ENCODE data around the gene NTRK2.

Gene NTRK2

DNA sequence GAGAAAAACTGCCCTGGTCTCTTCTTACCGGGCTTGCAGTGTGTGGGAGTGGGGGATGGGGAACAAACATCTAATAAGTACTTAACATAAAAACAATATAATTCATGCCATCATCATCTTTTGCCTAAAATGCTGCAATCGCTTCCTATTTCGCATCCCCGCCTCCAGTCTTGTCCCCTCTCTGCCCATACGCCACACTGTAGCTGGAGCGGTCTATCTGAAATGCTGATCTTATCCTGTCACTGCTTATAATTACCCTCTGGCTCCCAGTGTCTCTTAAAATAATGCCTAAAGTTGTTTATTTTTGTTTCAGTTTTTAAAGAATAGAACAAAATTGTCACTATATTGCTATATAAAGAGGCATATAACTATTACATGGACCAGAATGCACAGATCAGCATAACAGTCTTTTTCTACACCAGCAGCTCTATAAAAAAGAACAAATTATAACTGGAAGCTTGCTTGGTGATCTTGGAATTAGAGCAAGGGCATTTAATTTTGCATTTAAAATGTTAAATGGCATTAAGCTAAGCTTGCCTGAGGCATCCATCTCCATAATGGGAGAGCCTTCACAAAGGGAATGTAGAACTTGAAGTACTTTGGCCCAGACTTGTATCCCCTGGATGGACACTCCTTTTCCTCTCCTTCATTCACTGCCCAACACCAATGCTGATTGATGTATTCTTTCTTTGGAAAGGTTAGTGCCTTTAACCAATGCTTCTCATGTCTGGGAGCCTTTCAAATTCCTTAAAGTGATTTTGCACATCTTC, 12.2 kb downstream of the NTRK2 start:
- no peaks in the 10 kb centered on the region for H3K27me3 ChIP-seq (ENCODE audit: control insufficient read depth in 1 of 2, insufficient read depth in 2 of 2, low read length in 2 of 2)
- no peak overlapping the region for H3K4me3 ChIP-seq (ENCODE audit: low read length in 2 of 2)
- no peaks in the 10 kb centered on the region for H3K4me1 ChIP-seq (ENCODE audit: control insufficient read depth, insufficient read depth, low read length)

DNA sequence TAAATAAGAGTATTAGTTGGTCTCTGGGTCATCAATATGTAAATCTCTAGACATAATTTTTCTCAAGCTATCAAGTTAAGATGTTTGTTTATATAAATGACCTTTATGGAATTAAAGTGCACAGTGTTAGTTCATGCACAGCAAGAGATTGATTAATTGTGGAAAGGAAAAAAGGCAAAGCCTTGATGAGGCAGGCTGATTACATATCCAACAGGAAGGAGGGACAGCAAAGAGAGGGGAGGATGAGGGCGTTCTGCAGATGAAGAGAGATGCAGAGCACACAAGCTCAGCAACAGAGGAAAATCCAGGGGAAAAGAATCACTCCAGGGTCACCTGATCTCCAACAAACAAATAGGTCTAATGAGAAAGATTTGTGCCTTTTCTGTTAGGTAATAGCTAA, 16.5 kb downstream of the NTRK2 start:
- no peak overlapping the region for H3K27ac ChIP-seq (ENCODE audit: low read length)
- H3K27me3 ChIP-seq (ENCODE audit: control insufficient read depth in 1 of 2, insufficient read depth in 2 of 2, low read length in 2 of 2) = no peaks in the 10 kb centered on the region
- H3K9ac ChIP-seq (ENCODE audit: low read length in 2 of 2) = no peak overlapping the region
- no peaks in the 10 kb centered on the region for H3K4me1 ChIP-seq (ENCODE audit: control insufficient read depth, insufficient read depth, low read length)
- H3K36me3 ChIP-seq (ENCODE audit: control insufficient read depth in 2 of 2, insufficient read depth in 2 of 2, low read length in 2 of 2) = no peaks in the 10 kb centered on the region
- no peaks in the 10 kb centered on the region for H3K9me3 ChIP-seq (ENCODE audit: control insufficient read depth in 2 of 2, low read length in 2 of 2)
- no peak overlapping the region for H3K4me3 ChIP-seq (ENCODE audit: low read length in 2 of 2)

More for the DNA sequence above, 12.2 kb downstream of the NTRK2 start:
- H3K9me3 ChIP-seq (ENCODE audit: control insufficient read depth in 2 of 2, low read length in 2 of 2) = no peaks in the 10 kb centered on the region
- H3K27ac ChIP-seq (ENCODE audit: low read length) = no peak overlapping the region
- H3K9ac ChIP-seq (ENCODE audit: low read length in 2 of 2) = no peak overlapping the region
- H3K36me3 ChIP-seq (ENCODE audit: control insufficient read depth in 2 of 2, insufficient read depth in 2 of 2, low read length in 2 of 2) = no peaks in the 10 kb centered on the region

DNA sequence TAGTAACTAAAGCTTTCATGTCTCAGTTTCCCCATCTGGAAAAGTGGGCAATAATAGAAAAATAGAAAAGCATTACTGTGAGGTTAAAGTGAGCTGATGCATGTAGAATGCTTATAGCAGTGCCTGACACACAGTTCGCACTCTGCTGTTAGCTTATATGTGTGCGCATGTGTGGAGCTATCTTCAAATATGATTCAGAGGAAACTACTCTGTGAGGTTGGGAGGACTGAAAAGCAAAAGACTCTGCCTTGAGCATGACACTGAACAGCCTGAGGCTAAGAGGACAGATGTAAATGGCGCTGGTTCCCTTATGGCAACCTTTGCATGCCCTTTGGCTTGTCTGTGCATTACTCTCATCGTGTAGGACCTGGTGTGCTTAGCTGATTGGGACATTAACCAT, 19.4 kb downstream of the NTRK2 start:
- no peaks in the 10 kb centered on the region for H3K36me3 ChIP-seq (ENCODE audit: control insufficient read depth in 2 of 2, insufficient read depth in 2 of 2, low read length in 2 of 2)
- H3K4me3 ChIP-seq (ENCODE audit: low read length in 2 of 2) = no peak overlapping the region
- no peaks in the 10 kb centered on the region for H3K9me3 ChIP-seq (ENCODE audit: control insufficient read depth in 2 of 2, low read length in 2 of 2)
- no peaks in the 10 kb centered on the region for H3K27me3 ChIP-seq (ENCODE audit: control insufficient read depth in 1 of 2, insufficient read depth in 2 of 2, low read length in 2 of 2)
- peaks cover 4% of the 10 kb centered on the region for H3K4me1 ChIP-seq (ENCODE audit: control insufficient read depth, insufficient read depth, low read length)
- no peak overlapping the region for H3K27ac ChIP-seq (ENCODE audit: low read length)
- no peak overlapping the region for H3K9ac ChIP-seq (ENCODE audit: low read length in 2 of 2)

DNA sequence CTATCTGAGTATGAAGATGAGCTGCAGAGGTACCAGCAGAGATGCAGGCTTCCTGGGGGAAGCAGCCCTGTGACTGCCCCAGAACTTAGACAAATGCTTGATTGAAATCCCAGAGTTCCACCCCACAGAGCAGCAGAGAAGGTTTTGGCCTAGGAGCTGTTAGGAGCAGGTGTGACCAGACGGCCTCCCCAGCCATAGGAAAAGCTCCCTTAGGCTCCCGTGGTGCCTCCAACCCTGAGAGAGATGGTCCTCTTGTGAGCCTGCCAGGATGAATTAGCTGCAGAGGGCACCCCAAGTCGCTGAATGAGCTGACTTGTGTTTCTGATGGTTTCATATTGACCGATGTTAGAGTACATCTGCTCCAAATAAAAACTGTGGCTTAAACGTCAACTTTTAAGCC, 22.1 kb downstream of the NTRK2 start:
- H3K4me1 ChIP-seq (ENCODE audit: control insufficient read depth, insufficient read depth, low read length) = peaks cover 4% of the 10 kb centered on the region
- no peaks in the 10 kb centered on the region for H3K27me3 ChIP-seq (ENCODE audit: control insufficient read depth in 1 of 2, insufficient read depth in 2 of 2, low read length in 2 of 2)
- H3K4me3 ChIP-seq (ENCODE audit: low read length in 2 of 2) = no peak overlapping the region
- no peak overlapping the region for H3K27ac ChIP-seq (ENCODE audit: low read length)
- no peak overlapping the region for H3K9ac ChIP-seq (ENCODE audit: low read length in 2 of 2)
- no peaks in the 10 kb centered on the region for H3K9me3 ChIP-seq (ENCODE audit: control insufficient read depth in 2 of 2, low read length in 2 of 2)
- H3K36me3 ChIP-seq (ENCODE audit: control insufficient read depth in 2 of 2, insufficient read depth in 2 of 2, low read length in 2 of 2) = no peaks in the 10 kb centered on the region

DNA sequence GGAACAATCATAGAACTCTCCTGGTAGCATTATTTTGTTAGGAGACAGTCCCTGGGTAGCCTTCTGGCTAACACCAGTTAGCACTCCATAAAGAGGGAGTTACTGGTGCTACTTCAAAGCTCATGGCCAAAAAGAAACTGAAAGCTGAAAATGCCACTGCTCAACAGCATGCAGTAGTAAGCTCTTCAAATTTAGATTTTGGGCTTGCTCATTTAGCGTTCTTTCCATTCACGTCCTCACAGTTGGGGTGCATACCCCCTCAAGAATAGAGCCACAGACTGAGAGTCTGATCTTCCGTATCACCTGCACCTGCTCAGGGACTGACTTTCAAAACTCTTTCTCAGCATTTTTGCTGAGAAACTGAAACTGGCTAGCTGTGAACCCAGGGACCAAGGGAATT, 24.7 kb downstream of the NTRK2 start:
- peak overlapping the region in 1 of 2 donors; percentile 30 for H3K4me3 ChIP-seq (ENCODE audit: low read length in 2 of 2)
- H3K27me3 ChIP-seq (ENCODE audit: control insufficient read depth in 1 of 2, insufficient read depth in 2 of 2, low read length in 2 of 2) = no peaks in the 10 kb centered on the region
- no peaks in the 10 kb centered on the region for H3K36me3 ChIP-seq (ENCODE audit: control insufficient read depth in 2 of 2, insufficient read depth in 2 of 2, low read length in 2 of 2)
- H3K9ac ChIP-seq (ENCODE audit: low read length in 2 of 2) = no peak overlapping the region
- H3K9me3 ChIP-seq (ENCODE audit: control insufficient read depth in 2 of 2, low read length in 2 of 2) = no peaks in the 10 kb centered on the region
- H3K27ac ChIP-seq (ENCODE audit: low read length) = no peak overlapping the region
- H3K4me1 ChIP-seq (ENCODE audit: control insufficient read depth, insufficient read depth, low read length) = peaks cover 4% of the 10 kb centered on the region

DNA sequence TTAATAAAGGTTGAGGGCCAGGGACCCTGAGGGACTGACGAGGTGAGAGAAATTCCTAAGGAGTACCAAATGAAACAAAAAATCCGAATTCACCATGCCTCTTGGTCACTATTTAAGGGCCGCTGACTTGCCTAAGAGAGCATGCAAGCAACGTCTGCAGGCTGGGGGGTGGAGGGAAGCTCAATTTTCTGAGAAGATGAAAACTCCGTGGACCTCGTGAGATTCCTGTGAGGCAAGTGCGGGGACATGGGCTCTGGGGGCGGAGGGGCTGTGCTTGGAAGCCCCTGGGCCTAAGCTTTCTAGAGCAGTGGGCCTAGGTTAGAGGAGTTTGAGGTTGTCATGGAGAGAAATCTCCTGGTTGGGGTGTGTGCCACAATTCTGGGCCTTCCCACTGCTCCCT, 27.5 kb downstream of the NTRK2 start:
- Histone ChIP-seq H3K4me1 (ENCODE audit: control insufficient read depth, insufficient read depth, low read length) (no peaks in the 10 kb centered on the region), H3K36me3 (ENCODE audit: control insufficient read depth in 2 of 2, insufficient read depth in 2 of 2, low read length in 2 of 2) (no peaks in the 10 kb centered on the region), H3K27ac (ENCODE audit: low read length) (no peak overlapping the region), H3K9me3 (ENCODE audit: control insufficient read depth in 2 of 2, low read length in 2 of 2) (no peaks in the 10 kb centered on the region), H3K4me3 (ENCODE audit: low read length in 2 of 2) (no peak overlapping the region), H3K9ac (ENCODE audit: low read length in 2 of 2) (no peak overlapping the region), H3K27me3 (ENCODE audit: control insufficient read depth in 1 of 2, insufficient read depth in 2 of 2, low read length in 2 of 2) (no peaks in the 10 kb centered on the region)

DNA sequence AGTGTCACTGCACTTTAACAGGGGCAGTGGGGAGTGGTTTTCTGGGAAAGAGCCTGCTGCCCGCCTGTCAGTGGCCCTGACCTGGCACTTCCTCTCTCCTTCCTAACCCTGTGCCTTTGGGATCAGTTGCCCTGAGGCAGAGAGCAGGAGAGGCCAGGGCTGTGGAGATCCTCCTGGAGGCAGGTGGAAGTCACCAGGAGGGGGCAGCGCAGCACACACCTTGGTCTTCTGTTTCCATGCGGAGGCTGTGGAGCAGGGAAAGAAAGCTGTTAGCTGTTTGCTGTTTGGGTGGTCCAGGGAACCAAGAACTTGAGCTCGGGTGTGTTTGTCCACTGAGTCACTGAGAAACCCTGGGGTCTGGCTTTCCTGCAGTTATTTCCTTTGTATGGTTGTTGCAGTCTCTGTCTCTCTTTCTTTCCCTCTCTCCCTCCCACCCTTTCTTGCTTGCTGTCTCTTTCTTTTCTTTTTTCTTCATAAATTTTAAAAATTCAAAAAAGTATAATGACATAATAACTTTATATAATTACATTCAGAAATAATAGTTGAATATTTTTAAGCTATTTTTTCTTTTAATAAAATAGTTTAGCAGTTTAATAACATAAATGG, 28.1 kb downstream of the NTRK2 start:
- Histone ChIP-seq H3K9me3 (ENCODE audit: control insufficient read depth in 2 of 2, low read length in 2 of 2) (no peaks in the 10 kb centered on the region), H3K4me3 (ENCODE audit: low read length in 2 of 2) (no peak overlapping the region), H3K4me1 (ENCODE audit: control insufficient read depth, insufficient read depth, low read length) (no peaks in the 10 kb centered on the region), H3K27ac (ENCODE audit: low read length) (no peak overlapping the region), H3K9ac (ENCODE audit: low read length in 2 of 2) (no peak overlapping the region), H3K36me3 (ENCODE audit: control insufficient read depth in 2 of 2, insufficient read depth in 2 of 2, low read length in 2 of 2) (no peaks in the 10 kb centered on the region), H3K27me3 (ENCODE audit: control insufficient read depth in 1 of 2, insufficient read depth in 2 of 2, low read length in 2 of 2) (no peaks in the 10 kb centered on the region)

DNA sequence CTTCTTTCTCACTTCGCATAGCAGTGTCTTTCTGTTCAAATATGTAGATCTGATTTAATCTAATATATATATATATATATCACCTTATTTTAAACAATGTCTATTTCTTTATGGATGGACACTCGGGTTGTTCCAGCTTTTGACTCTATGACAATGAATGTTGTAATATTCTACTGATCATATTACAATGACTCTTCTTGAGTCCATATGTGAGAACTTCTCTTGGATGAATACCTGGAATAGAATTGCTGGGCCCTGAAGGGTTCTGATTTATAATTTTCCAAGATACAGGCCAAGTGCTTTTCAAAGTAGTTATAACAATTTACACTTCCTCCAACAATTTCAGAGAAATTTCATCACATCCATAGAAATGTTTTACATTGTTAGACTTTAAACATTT, 28.8 kb downstream of the NTRK2 start:
- no peaks in the 10 kb centered on the region for H3K36me3 ChIP-seq (ENCODE audit: control insufficient read depth in 2 of 2, insufficient read depth in 2 of 2, low read length in 2 of 2)
- no peak overlapping the region for H3K9ac ChIP-seq (ENCODE audit: low read length in 2 of 2)
- H3K4me1 ChIP-seq (ENCODE audit: control insufficient read depth, insufficient read depth, low read length) = no peaks in the 10 kb centered on the region
- H3K27me3 ChIP-seq (ENCODE audit: control insufficient read depth in 1 of 2, insufficient read depth in 2 of 2, low read length in 2 of 2) = no peaks in the 10 kb centered on the region
- H3K4me3 ChIP-seq (ENCODE audit: low read length in 2 of 2) = no peak overlapping the region
- H3K9me3 ChIP-seq (ENCODE audit: control insufficient read depth in 2 of 2, low read length in 2 of 2) = no peaks in the 10 kb centered on the region
- no peak overlapping the region for H3K27ac ChIP-seq (ENCODE audit: low read length)

DNA sequence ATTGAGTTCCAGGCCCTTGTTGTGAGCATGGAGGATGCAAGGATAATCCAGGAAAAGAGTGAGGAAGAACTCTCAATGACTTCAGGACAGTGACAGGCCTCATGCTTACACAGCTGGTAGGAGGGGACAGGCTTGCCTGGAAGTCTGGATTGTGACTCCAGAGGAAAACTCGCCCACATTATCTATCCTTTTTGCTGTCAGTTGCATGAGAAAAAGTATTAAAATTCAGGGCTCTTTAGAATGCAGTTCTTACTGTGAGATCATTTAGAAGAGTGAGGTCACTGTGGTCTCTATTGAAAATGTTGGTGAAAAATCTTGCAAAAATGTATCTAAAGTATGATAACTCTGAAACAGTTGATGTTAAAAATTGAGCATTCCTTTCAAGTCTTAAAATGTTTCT, 30.5 kb downstream of the NTRK2 start:
- Histone ChIP-seq H3K9ac (ENCODE audit: low read length in 2 of 2) (no peak overlapping the region), H3K27me3 (ENCODE audit: control insufficient read depth in 1 of 2, insufficient read depth in 2 of 2, low read length in 2 of 2) (no peaks in the 10 kb centered on the region), H3K9me3 (ENCODE audit: control insufficient read depth in 2 of 2, low read length in 2 of 2) (no peaks in the 10 kb centered on the region), H3K4me3 (ENCODE audit: low read length in 2 of 2) (no peak overlapping the region), H3K27ac (ENCODE audit: low read length) (no peak overlapping the region), H3K36me3 (ENCODE audit: control insufficient read depth in 2 of 2, insufficient read depth in 2 of 2, low read length in 2 of 2) (no peaks in the 10 kb centered on the region), H3K4me1 (ENCODE audit: control insufficient read depth, insufficient read depth, low read length) (no peaks in the 10 kb centered on the region)

DNA sequence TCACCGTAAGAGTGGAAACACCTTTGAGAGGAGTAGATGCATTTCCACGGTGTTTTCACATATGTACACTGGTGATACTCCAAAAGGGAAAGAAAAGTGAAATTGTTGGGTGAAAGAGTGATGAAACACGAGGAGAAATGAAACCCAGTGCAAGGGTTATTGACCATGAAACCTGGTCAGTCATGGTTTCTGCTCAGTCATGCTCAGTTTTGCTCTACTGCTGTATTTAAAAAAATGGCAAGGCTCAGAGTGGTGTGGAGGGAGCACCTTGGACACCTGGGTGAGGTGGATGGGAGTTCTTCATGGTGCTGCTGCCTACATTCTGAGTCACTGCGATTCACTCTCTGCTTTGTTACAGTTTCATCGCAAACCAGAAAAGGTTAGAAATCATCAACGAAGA, 32.3 kb downstream of the NTRK2 start:
- no peak overlapping the region for H3K27ac ChIP-seq (ENCODE audit: low read length)
- no peaks in the 10 kb centered on the region for H3K36me3 ChIP-seq (ENCODE audit: control insufficient read depth in 2 of 2, insufficient read depth in 2 of 2, low read length in 2 of 2)
- no peak overlapping the region for H3K9ac ChIP-seq (ENCODE audit: low read length in 2 of 2)
- H3K4me1 ChIP-seq (ENCODE audit: control insufficient read depth, insufficient read depth, low read length) = no peaks in the 10 kb centered on the region
- H3K4me3 ChIP-seq (ENCODE audit: low read length in 2 of 2) = no peak overlapping the region
- no peaks in the 10 kb centered on the region for H3K9me3 ChIP-seq (ENCODE audit: control insufficient read depth in 2 of 2, low read length in 2 of 2)
- H3K27me3 ChIP-seq (ENCODE audit: control insufficient read depth in 1 of 2, insufficient read depth in 2 of 2, low read length in 2 of 2) = no peaks in the 10 kb centered on the region

DNA sequence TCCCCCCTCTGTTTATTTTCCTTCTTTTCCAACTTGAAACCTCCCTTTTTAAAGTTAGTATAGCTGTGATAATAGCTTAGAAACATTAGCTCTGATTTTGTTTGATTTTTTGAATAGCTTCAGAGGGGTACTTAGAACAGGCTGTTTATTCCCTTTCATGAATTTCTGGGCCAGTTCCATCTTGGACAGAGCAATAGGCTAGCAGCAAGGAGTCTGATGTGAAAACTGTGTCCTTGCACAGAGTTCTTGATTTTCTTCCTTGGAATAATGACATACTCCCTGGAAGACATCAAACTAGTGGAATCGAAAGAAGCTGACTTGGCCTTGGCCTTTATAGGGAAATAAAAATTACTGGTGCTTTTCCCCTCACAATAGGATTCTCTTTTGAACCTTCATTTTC, 32.9 kb downstream of the NTRK2 start:
- no peak overlapping the region for H3K4me3 ChIP-seq (ENCODE audit: low read length in 2 of 2)
- no peaks in the 10 kb centered on the region for H3K27me3 ChIP-seq (ENCODE audit: control insufficient read depth in 1 of 2, insufficient read depth in 2 of 2, low read length in 2 of 2)
- H3K4me1 ChIP-seq (ENCODE audit: control insufficient read depth, insufficient read depth, low read length) = no peaks in the 10 kb centered on the region
- H3K27ac ChIP-seq (ENCODE audit: low read length) = no peak overlapping the region
- no peaks in the 10 kb centered on the region for H3K9me3 ChIP-seq (ENCODE audit: control insufficient read depth in 2 of 2, low read length in 2 of 2)
- no peaks in the 10 kb centered on the region for H3K36me3 ChIP-seq (ENCODE audit: control insufficient read depth in 2 of 2, insufficient read depth in 2 of 2, low read length in 2 of 2)
- no peak overlapping the region for H3K9ac ChIP-seq (ENCODE audit: low read length in 2 of 2)
